Myometrial cell (primary cell): ENCODE measurements around the gene TTC19. TPM values are rescaled to one million over a fixed set of nuclear protein-coding genes. Genes with fewer than 3 reads are reported as not detected.

ENCODE experiments used
- total RNA-seq: library from RNA; depleted of rRNA; stranded (reverse); fragments of >200 nt; gene quantifications from 2 replicates; pipeline ENCODE4 v1.2.3, GENCODE V29; 2015

TTC19 gene, protein sequence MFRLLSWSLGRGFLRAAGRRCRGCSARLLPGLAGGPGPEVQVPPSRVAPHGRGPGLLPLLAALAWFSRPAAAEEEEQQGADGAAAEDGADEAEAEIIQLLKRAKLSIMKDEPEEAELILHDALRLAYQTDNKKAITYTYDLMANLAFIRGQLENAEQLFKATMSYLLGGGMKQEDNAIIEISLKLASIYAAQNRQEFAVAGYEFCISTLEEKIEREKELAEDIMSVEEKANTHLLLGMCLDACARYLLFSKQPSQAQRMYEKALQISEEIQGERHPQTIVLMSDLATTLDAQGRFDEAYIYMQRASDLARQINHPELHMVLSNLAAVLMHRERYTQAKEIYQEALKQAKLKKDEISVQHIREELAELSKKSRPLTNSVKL
- total RNA-seq = 17.9 and 36.9 TPM in 2 replicates

DNA sequence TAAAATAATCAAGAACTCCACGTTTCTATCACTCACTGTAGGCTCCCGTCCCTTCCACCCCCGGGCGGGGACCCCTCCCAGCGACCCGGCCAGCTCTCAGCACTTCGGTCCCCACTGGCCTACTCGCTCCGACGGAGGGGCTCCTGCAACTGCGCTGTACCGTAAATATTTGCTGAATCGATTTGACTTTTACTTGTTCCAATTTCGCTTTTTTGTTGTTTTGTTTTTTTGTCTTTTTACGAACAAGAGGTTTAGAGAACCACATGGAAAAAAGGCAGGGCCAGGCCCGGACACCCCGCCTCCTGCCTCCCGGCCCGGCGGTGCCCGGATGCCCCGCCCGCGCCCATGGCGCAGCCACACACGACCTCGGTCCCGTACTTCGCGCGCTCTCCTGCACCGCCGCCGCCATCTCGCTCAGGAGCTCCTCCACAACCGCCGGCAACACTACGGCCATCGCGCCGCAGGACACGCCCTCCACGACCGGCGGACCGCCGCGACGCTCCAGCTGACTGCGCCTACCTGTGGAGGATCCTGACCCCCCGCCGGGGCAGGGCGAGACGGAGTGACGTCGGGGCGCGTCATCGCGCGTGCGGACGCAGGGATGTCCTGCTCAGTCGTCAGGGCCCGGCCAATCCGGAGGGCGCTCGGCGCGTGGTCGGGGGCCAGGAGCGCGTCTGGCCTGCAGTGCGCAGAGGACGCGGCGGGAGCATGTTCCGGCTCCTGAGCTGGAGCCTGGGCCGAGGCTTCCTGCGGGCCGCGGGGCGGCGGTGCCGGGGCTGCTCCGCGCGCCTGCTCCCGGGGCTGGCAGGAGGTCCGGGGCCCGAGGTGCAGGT is at the start of gene TTC19, which contains the start of gene ZSWIM7:
TSS of gene TTC19 (plus strand) at position 684 of the 833 bp plus-strand sequence. CDS start at position 709, 25 bp downstream.
TSS of gene ZSWIM7 (minus strand) at position 564 of the 833 bp plus-strand sequence. CDS start at position 454, 110 bp downstream.

Other genes with a start within 250 kb of the TTC19 start
- gene ADORA2B, start 54.7 kb upstream of the TTC19 start, total RNA-seq = 64.0 and 65.2 TPM in 2 replicates
- gene ZSWIM7, start 120 bp upstream of the TTC19 start, total RNA-seq = 19.3 and 22.2 TPM in 2 replicates
- 22.8 and 61.5 TPM in 2 replicates for gene NCOR1, start 215.7 kb downstream of the TTC19 start, total RNA-seq
- gene PIGL, start 217.4 kb downstream of the TTC19 start, total RNA-seq = 11.0 and 18.7 TPM in 2 replicates